Measurements from ENCODE around the gene SKP1. TPM values are rescaled to one million over a fixed set of nuclear protein-coding genes. Genes with fewer than 3 reads are reported as not detected.
A peak's percentile ranks its signal among the peaks of the same experiment; 100 is the strongest.

SKP1 gene
- total RNA-seq, 1 donor from 2014 or later, result 234 TPM

DNA sequence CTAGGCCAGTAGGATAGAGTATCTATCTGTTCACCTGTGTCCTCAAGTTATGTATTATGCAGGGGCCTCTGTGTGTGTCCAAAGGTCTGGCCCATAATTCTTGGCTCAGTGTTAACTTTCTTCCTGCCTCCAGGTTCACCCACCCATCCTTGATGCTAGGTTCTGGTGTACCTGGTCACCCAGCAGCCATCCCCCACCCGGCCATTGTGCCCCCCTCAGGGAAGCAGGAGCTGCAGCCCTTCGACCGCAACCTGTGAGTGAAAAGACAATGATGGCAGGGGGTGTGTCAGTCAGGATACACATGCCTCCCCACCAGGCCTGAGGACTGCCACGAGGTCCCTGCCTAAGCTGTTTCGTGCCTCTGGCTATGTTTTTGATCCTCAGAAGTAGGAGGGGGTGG, 34.7 kb downstream of the SKP1 start:
- no peak for ATAC-seq
- TF ChIP-seq, protein P1, sequence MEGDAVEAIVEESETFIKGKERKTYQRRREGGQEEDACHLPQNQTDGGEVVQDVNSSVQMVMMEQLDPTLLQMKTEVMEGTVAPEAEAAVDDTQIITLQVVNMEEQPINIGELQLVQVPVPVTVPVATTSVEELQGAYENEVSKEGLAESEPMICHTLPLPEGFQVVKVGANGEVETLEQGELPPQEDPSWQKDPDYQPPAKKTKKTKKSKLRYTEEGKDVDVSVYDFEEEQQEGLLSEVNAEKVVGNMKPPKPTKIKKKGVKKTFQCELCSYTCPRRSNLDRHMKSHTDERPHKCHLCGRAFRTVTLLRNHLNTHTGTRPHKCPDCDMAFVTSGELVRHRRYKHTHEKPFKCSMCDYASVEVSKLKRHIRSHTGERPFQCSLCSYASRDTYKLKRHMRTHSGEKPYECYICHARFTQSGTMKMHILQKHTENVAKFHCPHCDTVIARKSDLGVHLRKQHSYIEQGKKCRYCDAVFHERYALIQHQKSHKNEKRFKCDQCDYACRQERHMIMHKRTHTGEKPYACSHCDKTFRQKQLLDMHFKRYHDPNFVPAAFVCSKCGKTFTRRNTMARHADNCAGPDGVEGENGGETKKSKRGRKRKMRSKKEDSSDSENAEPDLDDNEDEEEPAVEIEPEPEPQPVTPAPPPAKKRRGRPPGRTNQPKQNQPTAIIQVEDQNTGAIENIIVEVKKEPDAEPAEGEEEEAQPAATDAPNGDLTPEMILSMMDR (IDR thresholded peaks at IDR 0.05), result no peak
- H3K36me3 ChIP-seq, result peaks cover 51% of the 10 kb centered on the region
- H3K4me1 ChIP-seq, result peaks cover 4% of the 10 kb centered on the region
- no peaks in the 10 kb centered on the region for H3K27me3 ChIP-seq
- intact Hi-C loops (cut with DNase I), result loop anchor here (5.0 kb wide), 1 partner anchor 40 kb away; no protein-coding TSS in a partner anchor
- no peaks in the 10 kb centered on the region for H3K9me3 ChIP-seq
- DNase-seq, result peak; percentile 48
- H3K27ac ChIP-seq, result no peak overlapping the region
- no peak overlapping the region for H3K4me3 ChIP-seq

- H3K4me3 ChIP-seq, result no peak overlapping the region
- H3K27me3 ChIP-seq, result no peaks in the 10 kb centered on the region
- H3K4me1 ChIP-seq, result peaks cover 4% of the 10 kb centered on the region
- TF ChIP-seq, protein P1 (IDR thresholded peaks at IDR 0.05), result no peak
- intact Hi-C loops (cut with DNase I), result loop anchor here (5.0 kb wide), 1 partner anchor 39 kb away; no protein-coding TSS in a partner anchor
- H3K27ac ChIP-seq, result no peak overlapping the region
- H3K9me3 ChIP-seq, result no peaks in the 10 kb centered on the region
- no peak for ATAC-seq
- H3K36me3 ChIP-seq, result peaks cover 51% of the 10 kb centered on the region
- DNase-seq, result peak; percentile 46
Observed at GRCh38 chr5:134141331-134142050, 35.3 kb downstream of the SKP1 start.

DNA sequence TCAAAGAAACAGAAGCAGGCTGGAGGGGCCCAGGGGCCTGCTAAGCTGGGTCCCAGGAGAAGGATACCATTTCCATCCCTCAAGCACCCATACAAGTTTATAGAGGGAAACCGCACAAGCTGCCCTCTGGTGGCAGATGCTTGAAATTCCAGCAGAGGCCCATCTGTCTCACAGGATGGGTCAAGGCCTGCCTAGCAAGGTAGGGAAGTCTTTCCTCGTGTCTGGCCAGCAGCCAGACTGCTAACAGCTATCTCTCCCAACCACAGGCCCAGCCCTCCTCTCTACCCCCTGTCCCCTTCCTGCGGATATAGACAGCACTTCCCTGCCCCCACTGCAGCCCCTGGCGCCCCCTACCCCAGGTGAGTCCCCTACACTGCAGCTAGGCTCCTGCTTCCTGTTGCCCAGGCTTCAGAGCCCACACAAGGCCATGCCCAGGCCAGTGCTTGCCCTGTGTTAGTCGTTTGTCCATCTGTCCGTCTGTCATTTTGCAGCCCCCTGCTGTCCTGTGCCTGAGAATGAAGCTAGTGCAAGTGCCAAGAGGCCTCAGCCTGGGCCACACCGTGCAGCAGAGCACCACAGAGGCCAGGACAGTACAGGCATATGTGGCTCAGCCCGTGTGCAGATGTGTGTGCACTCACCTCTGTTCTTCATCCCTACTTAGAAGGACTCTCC, 36.1 kb downstream of the SKP1 start:
- peaks cover 51% of the 10 kb centered on the region for H3K36me3 ChIP-seq
- no peaks in the 10 kb centered on the region for H3K4me1 ChIP-seq
- H3K27me3 ChIP-seq, result no peaks in the 10 kb centered on the region

DNA sequence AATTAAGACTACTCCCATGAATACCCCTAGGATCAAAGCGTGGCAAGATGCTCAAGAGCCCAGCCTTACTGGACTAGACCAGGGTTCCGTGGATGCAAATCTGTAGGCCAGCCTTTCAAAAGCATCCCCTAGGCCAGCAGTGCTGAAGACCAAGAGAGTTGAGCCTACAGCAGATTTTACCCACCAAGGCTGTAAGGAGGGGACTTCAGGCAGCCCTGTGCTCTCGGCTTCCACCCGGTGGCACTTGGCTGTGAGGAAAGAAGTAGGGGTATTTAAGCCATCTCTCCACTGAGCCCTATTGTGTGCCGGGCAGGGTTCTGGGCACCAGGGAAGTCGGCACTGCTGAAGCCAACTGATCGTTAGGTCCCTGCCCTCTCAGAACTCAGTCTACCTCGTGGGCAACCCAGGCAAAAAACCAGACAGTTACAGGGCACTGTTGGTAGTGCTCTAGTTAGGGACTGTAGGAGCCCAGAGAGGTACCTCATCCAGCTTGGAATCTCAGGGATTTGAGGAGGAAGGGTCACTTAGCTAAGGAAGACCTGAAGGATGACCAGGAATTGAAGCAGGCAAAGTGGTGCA, 36.8 kb downstream of the SKP1 start:
- intact Hi-C loops (cut with DNase I), result loop anchor here (5.0 to 10.0 kb wide), 2 partner anchors 38 to 95 kb away; no protein-coding TSS in a partner anchor
- DNase-seq (peak; percentile 25), ATAC-seq (no peak)
- Histone ChIP-seq H3K27ac (no peak overlapping the region), H3K9me3 (no peaks in the 10 kb centered on the region), H3K36me3 (peaks cover 51% of the 10 kb centered on the region), H3K27me3 (no peaks in the 10 kb centered on the region), H3K4me1 (no peaks in the 10 kb centered on the region), H3K4me3 (no peak overlapping the region)
- TF ChIP-seq, protein P1 (IDR thresholded peaks at IDR 0.05), result no peak

More for the DNA sequence above, 36.1 kb downstream of the SKP1 start:
- intact Hi-C loops (cut with DNase I), result loop anchor here (5.0 kb wide), 1 partner anchor 38 kb away; no protein-coding TSS in a partner anchor
- H3K4me3 ChIP-seq, result no peak overlapping the region
- TF ChIP-seq, protein P1 (IDR thresholded peaks at IDR 0.05), result peak; percentile 79
- ATAC-seq, result peak; percentile 77
- no peaks in the 10 kb centered on the region for H3K9me3 ChIP-seq
- H3K27ac ChIP-seq, result no peak overlapping the region
- peak; percentile 67 for DNase-seq

DNA sequence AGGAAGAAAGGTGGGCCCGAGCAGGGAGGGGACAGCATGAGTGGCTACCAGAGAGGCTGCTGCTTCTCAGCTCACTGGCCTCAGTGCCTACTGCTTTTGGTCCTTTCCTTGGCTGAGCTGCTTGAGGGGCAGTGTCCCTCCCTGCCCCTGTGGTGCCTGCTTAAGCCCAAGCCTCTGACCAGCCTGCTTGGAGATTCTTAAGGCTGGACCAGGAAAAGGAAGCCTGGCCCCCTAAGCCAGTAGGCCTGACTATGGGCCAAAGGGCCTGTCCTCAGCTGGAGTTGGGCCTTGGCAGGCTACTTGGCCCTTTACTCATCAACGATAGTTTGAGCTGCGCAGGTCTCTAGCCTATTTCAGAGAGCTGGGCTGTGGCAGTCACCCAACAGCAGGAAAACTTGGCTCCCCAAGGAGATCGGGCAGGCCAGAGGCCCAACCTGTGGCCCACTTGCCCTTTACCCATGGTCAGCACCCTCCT, 37.3 kb downstream of the SKP1 start:
- intact Hi-C loops (cut with DNase I), result loop anchor here (10.0 kb wide), 1 partner anchor 95 kb away; no protein-coding TSS in a partner anchor
- TF ChIP-seq, protein P1 (IDR thresholded peaks at IDR 0.05), result no peak
- H3K36me3 ChIP-seq, result peaks cover 51% of the 10 kb centered on the region
- no peaks in the 10 kb centered on the region for H3K4me1 ChIP-seq
- H3K27ac ChIP-seq, result no peak overlapping the region
- peak; percentile 40 for DNase-seq
- ATAC-seq, result no peak
- H3K4me3 ChIP-seq, result no peak overlapping the region
- H3K27me3 ChIP-seq, result no peaks in the 10 kb centered on the region
- H3K9me3 ChIP-seq, result no peaks in the 10 kb centered on the region
